ENCODE measurements around the gene HS3ST5.
"Not testable (repeated sequence)": the region's sequence is repeated elsewhere in the genome, so short reads cannot be mapped to it uniquely, and the experiment has no call there.

Gene HS3ST5

GRCh38 chr6:114083251-114083650, 259.6 kb downstream of the HS3ST5 start:
- FAIRE-seq, result no peak

- no peak for FAIRE-seq
Observed at GRCh38 chr6:114081730-114082129, 261.1 kb downstream of the HS3ST5 start.

GRCh38 chr6:114080891-114081510, 261.8 kb downstream of the HS3ST5 start:
- FAIRE-seq, result no peak

- not testable (repeated sequence) for FAIRE-seq
Observed at GRCh38 chr6:114080410-114080809, 262.4 kb downstream of the HS3ST5 start.

DNA sequence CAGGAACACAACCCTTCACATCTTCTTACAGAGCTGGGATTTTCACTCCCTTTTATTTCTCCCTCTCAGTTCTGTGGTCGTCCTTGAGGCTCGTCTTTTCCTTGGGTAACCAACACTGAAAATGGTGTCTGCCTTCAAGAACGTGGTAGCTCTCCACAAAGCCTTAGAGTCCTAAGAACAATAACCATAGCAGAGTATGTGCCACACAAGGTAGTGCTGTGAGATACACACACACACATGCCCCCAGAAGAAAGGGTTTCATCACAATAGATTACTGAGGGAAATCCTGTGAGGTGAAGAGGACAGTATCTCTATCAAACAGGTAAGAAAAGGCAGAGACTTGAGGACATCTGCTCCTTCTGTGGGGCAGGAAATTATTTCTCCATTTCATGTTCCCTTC, 267.0 kb downstream of the HS3ST5 start:
- no peak for FAIRE-seq

DNA sequence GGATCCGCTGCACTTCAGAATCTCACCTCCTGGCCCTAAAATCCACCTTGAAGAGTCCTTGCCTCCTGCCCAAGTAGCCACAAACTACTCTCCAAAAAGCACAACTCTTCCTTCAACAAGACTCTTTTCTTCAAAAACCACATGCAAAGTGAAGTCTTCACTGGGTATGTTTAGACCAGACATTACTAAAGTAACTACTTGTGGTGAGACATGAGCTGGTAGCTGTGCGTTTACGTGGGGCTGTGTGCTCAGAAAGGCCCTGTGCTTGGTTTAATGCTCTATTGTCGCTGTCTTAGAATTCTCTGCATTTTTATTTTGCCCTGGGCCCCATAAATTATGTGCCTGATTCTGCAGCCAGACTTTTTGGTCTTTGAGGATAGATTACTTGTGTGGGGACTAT, 267.5 kb downstream of the HS3ST5 start:
- no peak for FAIRE-seq

GRCh38 chr6:114068771-114069170, 274.1 kb downstream of the HS3ST5 start:
- no peak for FAIRE-seq

DNA sequence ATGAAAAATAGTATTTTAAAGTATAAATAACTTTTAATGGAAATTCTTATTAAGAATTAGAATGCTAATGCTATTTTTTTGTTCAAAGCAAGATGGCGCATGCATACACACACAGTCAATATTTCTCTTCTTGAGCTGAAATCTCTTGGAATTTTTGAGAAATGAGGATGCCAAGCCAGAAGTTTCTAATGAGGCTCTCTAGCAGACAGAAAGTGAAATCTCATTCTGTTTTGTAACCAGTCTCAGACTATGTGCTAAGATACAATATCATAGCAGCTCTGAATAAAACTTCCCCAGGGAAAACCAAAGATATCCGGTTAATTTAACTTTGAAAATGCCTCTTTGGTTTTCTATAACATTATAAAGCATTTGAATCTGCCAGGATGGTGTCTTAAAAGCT, 274.7 kb downstream of the HS3ST5 start:
- no peak for FAIRE-seq

GRCh38 chr6:114064862-114065261, 278.0 kb downstream of the HS3ST5 start:
- no peak for FAIRE-seq

GRCh38 chr6:114063956-114064355, 278.9 kb downstream of the HS3ST5 start:
- FAIRE-seq, result no peak

DNA sequence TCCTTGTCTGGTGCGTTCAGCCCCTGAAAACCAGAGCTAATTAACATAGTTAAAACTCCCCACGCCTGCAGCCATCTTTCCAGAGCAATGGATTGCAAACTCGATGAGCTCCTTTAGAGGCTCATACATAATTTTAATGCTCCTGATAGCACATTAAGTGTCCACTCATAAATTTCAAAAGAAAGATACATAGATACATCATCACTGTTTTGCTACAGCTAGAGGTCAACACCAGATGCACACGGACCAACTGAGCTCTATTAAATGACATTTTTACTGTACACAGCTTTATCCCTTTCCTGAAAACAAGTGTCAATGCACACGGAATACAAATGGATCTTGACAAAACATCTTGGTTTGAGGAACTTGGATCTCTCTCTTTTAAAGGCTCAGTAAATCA, 280.6 kb downstream of the HS3ST5 start:
- FAIRE-seq, result no peak

GRCh38 chr6:114061741-114062140, 281.1 kb downstream of the HS3ST5 start:
- FAIRE-seq, result no peak

- FAIRE-seq, result no peak
Observed at GRCh38 chr6:114061116-114061515, 281.7 kb downstream of the HS3ST5 start.

GRCh38 chr6:114058435-114058834, 284.4 kb downstream of the HS3ST5 start:
- no peak for FAIRE-seq

DNA sequence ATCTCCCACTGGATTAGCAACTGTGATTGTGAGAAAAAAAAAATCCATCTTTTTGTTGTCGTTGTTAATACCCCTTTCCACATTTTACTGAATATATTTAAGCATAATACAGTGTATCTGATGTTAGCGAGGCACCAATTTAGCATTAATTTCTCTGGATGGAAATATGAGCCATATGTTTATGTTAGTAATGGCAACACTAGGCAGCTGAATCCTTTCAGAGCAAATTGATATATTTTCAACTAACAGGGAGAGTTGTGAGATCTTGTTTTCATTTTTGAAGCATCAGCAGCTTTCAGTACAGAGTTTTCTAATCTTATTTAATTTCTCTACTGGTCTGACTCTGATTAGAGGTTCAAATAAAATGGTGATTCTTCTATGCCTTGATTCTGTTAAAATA, 287.1 kb downstream of the HS3ST5 start:
- FAIRE-seq, result no peak

DNA sequence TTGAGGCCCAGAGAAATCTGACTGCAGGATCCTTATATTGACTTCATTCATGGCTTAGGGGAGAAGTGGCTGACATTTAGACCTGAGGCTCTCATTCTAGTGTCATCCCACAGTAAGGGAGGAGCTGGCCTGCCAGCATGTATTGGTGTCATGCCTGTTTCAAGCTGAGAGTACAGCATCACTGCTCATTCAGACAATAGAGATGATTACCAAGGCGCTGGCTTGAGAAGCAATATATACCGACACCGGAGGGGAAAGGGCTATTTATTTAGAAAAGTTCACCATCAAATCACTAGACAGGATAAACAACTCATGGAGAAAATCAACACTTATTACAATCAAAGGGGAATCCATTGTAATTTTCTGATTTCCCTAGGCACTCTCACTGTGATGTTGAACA, 287.5 kb downstream of the HS3ST5 start:
- no peak for FAIRE-seq

GRCh38 chr6:114053791-114054190, 289.0 kb downstream of the HS3ST5 start:
- FAIRE-seq, result no peak

DNA sequence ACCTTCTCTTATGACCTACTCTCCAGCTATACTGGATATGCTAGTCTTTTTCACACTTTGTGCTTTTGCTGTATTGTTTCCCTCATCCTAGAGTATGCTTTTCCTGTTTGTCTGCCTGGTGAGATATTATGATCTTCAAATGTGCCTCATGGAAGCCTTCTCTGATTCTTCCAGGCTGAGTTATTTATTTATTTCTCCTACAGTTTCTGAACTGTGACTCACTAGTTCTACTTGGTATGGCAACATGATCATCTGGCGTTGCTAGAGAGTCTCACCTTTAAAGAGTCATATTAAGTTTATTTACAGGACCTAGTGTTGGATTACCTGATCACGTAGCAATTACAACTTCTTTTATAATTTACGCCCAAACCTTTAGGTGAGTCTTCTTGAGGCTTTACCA, 290.7 kb downstream of the HS3ST5 start:
- FAIRE-seq, result no peak

DNA sequence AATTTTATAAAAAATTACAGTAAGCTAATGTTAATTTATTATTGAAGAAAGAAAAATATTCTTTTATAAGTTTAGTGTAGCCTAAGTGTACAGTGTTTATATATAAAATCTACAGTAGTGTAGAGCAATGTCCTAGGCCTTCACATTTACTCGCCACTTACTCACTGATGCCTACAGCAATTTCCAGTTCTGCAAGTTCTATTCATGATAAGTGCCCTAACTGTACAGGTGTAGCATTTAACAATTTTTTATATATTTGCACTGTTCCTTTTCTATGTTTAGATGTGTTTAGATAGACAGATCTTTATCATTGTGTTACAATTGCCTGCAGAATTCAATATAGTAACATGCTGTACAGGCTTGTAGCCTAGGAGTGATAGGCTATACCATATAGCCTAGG, 291.8 kb downstream of the HS3ST5 start:
- no peak for FAIRE-seq

- no peak for FAIRE-seq
Observed at GRCh38 chr6:114049367-114049966, 293.4 kb downstream of the HS3ST5 start.

- not testable (repeated sequence) for FAIRE-seq
Observed at GRCh38 chr6:114044566-114044965, 298.3 kb downstream of the HS3ST5 start.

DNA sequence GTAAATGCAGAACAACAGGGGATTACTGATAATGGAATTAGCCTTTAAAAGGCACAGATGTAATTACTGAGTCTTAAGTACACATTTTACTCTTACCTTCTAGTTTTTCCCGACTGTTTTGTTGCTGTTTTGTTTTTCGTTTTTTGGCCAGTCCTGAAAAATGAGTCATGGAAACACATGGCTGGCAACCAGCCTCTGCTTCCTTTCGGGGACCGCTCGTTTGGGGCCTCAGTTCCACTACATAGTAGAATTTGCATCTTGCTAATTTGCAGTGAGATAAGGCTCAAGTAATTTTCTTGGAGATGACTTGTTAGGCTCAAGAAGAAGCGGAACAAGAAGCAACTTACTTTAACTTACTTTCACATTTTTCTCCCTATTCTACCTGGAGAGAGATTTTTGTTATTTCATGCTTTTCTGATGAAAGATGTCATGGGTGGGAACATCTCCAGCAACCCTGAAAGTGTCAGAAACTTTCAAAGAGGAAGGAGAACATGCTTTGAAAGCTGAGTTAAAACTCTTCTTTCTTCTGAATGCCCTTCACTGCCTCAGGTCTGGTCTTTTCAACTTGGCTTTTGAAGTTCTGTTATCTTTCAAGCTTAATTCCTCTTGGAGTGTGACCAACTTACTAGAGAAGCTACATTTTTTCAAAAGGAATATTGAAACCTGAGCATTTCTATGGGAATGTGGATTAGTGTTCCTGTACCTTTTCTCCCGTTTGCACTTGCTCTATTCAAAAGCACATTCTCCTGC, 300.4 kb downstream of the HS3ST5 start:
- no peak for FAIRE-seq

DNA sequence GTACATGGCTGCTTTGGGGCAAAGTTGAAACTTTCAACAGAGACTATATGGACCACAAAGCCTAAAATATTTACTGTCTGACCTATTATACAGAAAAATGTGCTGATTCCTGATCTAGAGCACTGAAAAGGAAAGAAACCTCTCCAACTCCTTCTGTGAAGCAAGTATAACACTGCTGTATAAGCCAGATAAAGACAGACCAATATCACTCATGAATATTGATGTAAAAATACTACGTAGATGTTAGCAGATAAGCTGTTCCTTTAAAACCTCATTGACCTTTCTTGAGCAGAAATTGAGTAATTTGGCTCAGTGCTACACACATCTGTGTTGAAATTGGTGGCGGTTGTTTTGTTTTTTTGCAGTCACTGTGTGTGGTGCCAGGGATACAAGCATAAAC, 302.0 kb downstream of the HS3ST5 start:
- FAIRE-seq, result no peak

DNA sequence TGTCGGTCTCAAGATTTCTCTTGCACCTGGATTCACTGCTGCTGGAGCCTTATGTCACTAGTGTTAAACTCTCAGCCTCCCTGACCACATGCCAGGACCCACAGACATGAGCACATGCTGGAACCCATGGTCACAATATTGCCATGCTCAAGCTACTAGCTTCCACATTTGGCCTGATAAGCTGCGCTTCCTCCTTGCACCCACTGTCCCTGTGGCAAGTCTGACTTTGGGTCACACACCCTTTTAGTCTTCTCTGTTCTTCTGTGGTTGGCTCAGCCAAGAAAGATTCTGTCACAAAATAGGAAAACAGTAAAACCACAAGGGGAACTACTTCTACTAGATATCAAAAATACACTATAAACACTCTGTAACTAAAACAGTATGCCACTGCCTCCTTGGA, 303.0 kb downstream of the HS3ST5 start:
- FAIRE-seq, result no peak
